Gastrocnemius medialis (tissue), 4 donors: Measurements from ENCODE around the gene SLC31A2. TPM values are rescaled to one million over a fixed set of nuclear protein-coding genes. Genes with fewer than 3 reads are reported as not detected.

Experiments
- ATAC-seq, 2 donors: fragments of 150-250 bp; one replicate each; pipeline ENCODE4 v1.9.1; 2016
- DNase-seq, 2 donors: peaks; one replicate each; pipeline ENCODE4 v3.0.0-alpha.2; 2019
- H3K27ac ChIP-seq, 4 donors: fragments of 200-600 bp; sonication (generic); 1 replicate in 1 of 4; 2 replicates in 3 of 4; pipeline ENCODE4 v1.5.1; 2016 to 2018; ENCODE audit warnings: mild to moderate bottlenecking in 2 of 4, moderate library complexity in 1 of 4
- H3K27me3 ChIP-seq, 3 donors: fragments of 200-600 bp; sonication (generic) in 2 of 3; 1 replicate in 1 of 3; 2 replicates in 2 of 3; pipeline versions ENCODE4 v1.5.1 to v1.6.0; 2016 to 2019; ENCODE audit warnings: mild to moderate bottlenecking in 1 of 3, moderate library complexity in 1 of 3
- H3K36me3 ChIP-seq, 2 donors: fragments of 200-600 bp; sonication (generic) in 1 of 2; one replicate each; pipeline ENCODE4 v1.5.1; 2017 to 2018
- H3K4me1 ChIP-seq, 2 donors: fragments of 200-600 bp; sonication (generic) in 1 of 2; one replicate each; pipeline ENCODE4 v1.5.1; 2016 to 2017; ENCODE audit warnings: mild to moderate bottlenecking in 2 of 2
- H3K4me3 ChIP-seq, 4 donors: fragments of 200-600 bp; sonication (generic) in 3 of 4; 1 replicate in 1 of 4; 2 replicates in 3 of 4; pipeline ENCODE4 v1.5.1; 2016 to 2019; ENCODE audit warnings: mild to moderate bottlenecking in 2 of 4
- H3K9me3 ChIP-seq, 3 donors: fragments of 200-600 bp; sonication (generic) in 2 of 3; 1 replicate in 1 of 3; 2 replicates in 2 of 3; pipeline ENCODE4 v1.5.1; 2016 to 2019
- CTCF ChIP-seq, 5 experiments: fragments of 450-650 bp in 3 of 5; fragments of 200-600 bp in 2 of 5; sonication (generic) in 2 of 5; IDR thresholded peaks in 4 of 5; conservative IDR thresholded peaks in 1 of 5; 1 replicate in 4 of 5; 2 replicates in 1 of 5; pipeline ENCODE4 v1.5.1; 2016 to 2019; ENCODE audit warnings: antibody characterized with exemption in 5 of 5, mild to moderate bottlenecking in 3 of 5, moderate library complexity in 3 of 5
- POLR2A ChIP-seq, 2 donors: fragments of 450-650 bp; IDR thresholded peaks; one replicate each; pipeline ENCODE4 v1.6.1; 2017; ENCODE audit warnings: antibody characterized with exemption in 2 of 2, mild to moderate bottlenecking in 2 of 2, moderate library complexity in 2 of 2
- in situ Hi-C, 4 donors: fragments of 200-750 bp; cut with MboI; loops; one replicate each; pipeline versions ENCODE4 v1.15.0 to v1.8.0; 2017; ENCODE audit warnings: low sequenced_read_pairs in 4 of 4
- intact Hi-C: fragments of 100-400 bp; cut with DNase I; formaldehyde crosslinking; loops from one replicate; pipeline ENCODE4 v1.15.1; 2023; ENCODE audit warnings: low total_unique reads
- total RNA-seq, 4 donors: library from RNA; depleted of rRNA; stranded (reverse); fragments of >200 nt; gene quantifications; one replicate each; pipeline versions ENCODE4 v1.1.0 to v1.2.3, GENCODE V29; 2016

SLC31A2 gene
- total RNA-seq, 4 donors from 2014 or later = 17.5 to 29.6 (median 23.9) TPM

DNA sequence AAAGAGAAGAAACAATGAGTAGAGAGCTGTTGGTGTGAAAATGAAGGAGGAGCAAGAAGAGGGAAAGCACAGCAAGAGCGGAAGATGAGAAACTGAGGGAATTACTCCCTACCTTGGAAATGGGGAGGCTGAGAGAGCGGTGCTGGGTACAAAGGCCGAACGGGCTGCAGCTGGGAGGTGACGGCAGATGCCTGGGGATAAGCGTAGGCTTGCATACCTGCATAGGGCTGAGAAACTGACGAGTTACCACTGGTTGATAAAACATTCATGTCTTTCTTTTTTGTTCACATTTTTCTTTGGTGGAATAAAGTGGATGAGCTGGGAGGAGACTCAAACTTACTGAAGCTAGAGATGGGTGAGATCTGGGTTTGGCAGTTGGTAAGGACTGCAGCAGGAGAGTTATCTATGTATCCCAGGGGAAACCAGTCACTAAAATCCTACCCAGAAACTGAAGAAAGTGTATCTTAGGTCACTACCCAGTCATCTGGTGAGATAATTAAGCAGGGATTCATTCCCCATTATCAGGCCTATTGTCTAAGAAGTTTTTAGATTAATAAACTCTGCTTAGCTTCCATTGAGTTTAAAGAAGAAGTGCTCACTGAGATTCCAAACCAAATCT, 35.4 kb downstream of the SLC31A2 start:
- no peak for TF ChIP-seq CTCF (IDR thresholded peaks at IDR 0.05 in 4 of 5, conservative IDR thresholded peaks at IDR 0.05 in 1 of 5)
- TF ChIP-seq POLR2A (IDR thresholded peaks at IDR 0.05) = no peak
- in situ Hi-C loops = no loop called here

DNA sequence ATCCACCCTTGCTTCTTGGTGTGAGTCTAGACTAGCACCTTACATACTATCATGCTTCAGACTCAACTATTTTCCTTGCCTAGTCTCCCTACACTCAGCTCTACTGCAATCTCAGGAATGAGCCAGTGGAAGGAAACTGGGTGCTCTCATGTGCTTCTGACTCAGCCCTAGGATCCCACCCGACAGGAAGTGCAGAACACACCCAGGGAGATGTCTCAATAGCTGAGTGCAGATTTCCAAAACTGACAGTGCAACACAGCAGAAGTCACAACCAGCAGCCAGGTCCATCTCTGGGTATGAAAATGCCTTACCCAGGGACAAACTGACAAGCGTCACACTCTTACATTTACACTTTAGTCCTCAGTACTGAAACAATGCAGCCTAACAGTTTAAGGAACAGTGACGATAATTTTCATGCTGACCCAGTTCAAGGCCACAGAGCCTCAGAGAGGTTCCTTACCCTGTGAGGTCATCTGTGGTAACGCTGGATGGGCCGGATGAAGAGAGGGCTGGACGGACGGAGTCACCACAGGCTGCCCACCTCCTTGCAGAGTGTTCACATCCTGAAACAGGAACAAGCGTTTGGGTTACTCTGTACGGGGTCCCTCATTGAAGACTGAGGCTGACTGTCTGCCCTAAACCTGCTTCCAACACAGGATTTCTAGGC, 37.3 kb downstream of the SLC31A2 start:
- DNase-seq = peak; percentile 49 to 69
- H3K4me1 ChIP-seq = no peaks in the 10 kb centered on the region
- H3K4me3 ChIP-seq = no peak overlapping the region
- H3K27ac ChIP-seq = peak overlapping the region; percentile 37 to 40 (median 38)
- H3K27me3 ChIP-seq = no peaks in the 10 kb centered on the region
- in situ Hi-C loops = no loop called here
- no peak for TF ChIP-seq CTCF (IDR thresholded peaks at IDR 0.05 in 4 of 5, conservative IDR thresholded peaks at IDR 0.05 in 1 of 5)
- TF ChIP-seq POLR2A (IDR thresholded peaks at IDR 0.05) = peak; percentile 28 to 51
- peaks cover 2 to 65% of the 10 kb centered on the region in 2 donors for H3K36me3 ChIP-seq
- ATAC-seq = peak; percentile 80 to 84
- intact Hi-C loops = no loop called here
- H3K9me3 ChIP-seq = no peaks in the 10 kb centered on the region

More for the DNA sequence above, 35.4 kb downstream of the SLC31A2 start:
- H3K27me3 ChIP-seq = no peaks in the 10 kb centered on the region
- no peak overlapping the region for H3K4me3 ChIP-seq
- DNase-seq (no peak), ATAC-seq (no peak)
- H3K4me1 ChIP-seq = no peaks in the 10 kb centered on the region
- H3K9me3 ChIP-seq = no peaks in the 10 kb centered on the region
- peaks cover 2 to 83% of the 10 kb centered on the region in 2 donors for H3K36me3 ChIP-seq
- intact Hi-C loops = no loop called here
- H3K27ac ChIP-seq = no peak overlapping the region

- in situ Hi-C loops (no loop called here), intact Hi-C loops (no loop called here)
- H3K4me1 ChIP-seq = no peaks in the 10 kb centered on the region
- no peak overlapping the region for H3K27ac ChIP-seq
- ATAC-seq = no peak
- H3K9me3 ChIP-seq = no peaks in the 10 kb centered on the region
- TF ChIP-seq CTCF (IDR thresholded peaks at IDR 0.05 in 4 of 5, conservative IDR thresholded peaks at IDR 0.05 in 1 of 5) (no peak), POLR2A (IDR thresholded peaks at IDR 0.05) (no peak)
- DNase-seq = no peak
- H3K36me3 ChIP-seq = peaks cover 2 to 52% of the 10 kb centered on the region in 2 donors
- H3K27me3 ChIP-seq = no peaks in the 10 kb centered on the region
- H3K4me3 ChIP-seq = no peak overlapping the region
These were observed 41.6 kb downstream of the SLC31A2 start for GRCh38 chr9:113192455-113192854.

DNA sequence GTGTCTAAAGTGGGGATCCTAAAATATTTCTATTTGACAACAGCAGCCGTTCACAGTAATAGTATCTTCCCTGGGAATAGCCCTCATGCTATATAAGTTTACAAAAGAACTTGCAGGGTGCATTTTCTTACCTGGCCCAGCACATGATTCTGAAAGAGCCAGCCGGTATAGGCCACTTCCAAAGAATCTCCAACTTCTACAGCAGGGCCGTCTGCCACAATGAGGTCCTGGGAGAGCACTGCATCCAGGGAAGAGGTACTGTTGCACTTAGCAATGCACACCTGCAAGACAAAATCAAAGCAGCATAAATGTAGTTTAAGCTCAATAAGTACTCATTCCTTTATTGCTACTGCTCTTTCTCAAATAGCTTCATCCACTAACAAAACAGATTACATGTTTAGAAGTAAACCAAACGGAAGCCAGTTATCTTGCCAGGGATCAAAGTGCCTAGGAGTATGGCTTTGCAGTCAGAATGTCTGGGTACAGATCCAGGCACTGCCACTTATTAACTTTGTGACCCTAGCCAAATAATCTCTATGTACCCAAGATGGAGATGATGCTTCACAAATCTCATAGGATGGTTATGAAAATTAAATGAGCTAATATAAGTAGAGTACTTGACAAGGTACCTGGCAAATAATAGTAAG, 49.0 kb downstream of the SLC31A2 start:
- TF ChIP-seq POLR2A (IDR thresholded peaks at IDR 0.05) = no peak
- no peak for TF ChIP-seq CTCF (IDR thresholded peaks at IDR 0.05 in 4 of 5, conservative IDR thresholded peaks at IDR 0.05 in 1 of 5)
- DNase-seq = no peak
- no peaks in the 10 kb centered on the region for H3K27me3 ChIP-seq
- no peak for ATAC-seq
- in situ Hi-C loops (loop anchor here in 1 of 4 donors (25.0 kb wide), 1 partner anchor 1563 kb away; the partner anchor contains the start of gene DNAJC25), intact Hi-C loops (no loop called here)
- H3K27ac ChIP-seq = no peak overlapping the region
- H3K4me3 ChIP-seq = no peak overlapping the region
- peaks cover 3 to 82% of the 10 kb centered on the region in 2 donors for H3K36me3 ChIP-seq
- H3K4me1 ChIP-seq = no peaks in the 10 kb centered on the region
- no peaks in the 10 kb centered on the region for H3K9me3 ChIP-seq
